ENCODE measurements around the gene TLN1.
A peak's percentile ranks its signal among the peaks of the same experiment; 100 is the strongest.

The TLN1 gene

DNA sequence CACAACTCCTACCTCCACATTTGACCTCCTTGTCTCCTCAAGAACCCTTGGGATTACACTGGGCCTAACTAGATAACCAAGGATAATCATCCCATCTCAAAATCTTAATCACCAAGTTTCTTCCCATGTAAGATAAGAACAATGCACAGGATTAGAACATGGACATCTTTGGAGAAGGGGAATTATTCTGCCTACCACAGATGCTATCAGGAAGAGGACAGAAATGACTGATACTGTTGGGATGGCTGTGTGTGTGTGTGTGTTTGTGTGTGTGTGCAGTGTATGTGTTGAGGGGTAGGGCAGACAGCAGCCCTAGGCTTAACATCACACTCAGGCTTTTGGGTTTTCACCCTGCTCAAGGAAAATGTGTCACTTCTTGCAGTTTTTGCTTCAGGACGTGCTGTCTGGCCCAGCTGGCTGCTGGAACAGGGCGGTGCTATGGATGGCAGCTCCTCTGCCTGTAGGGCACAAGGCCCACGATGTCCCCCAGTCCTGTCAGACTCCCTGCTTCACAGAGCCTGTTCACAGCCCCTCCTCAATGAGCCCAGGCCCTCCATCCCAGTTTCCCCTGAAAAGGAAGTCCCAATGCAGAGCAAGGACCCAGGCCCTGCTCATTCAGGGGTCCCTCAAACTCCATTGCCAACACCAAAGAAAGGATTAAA is 50.5 kb downstream of the TLN1 start:
- no peak for DNase-seq

GRCh38 chr9:35680331-35681105 is 51.5 kb downstream of the TLN1 start:
- DNase-seq = no peak

- no peak for DNase-seq
Measured at GRCh38 chr9:35679766-35680330, 52.1 kb downstream of the TLN1 start.

- no peak for DNase-seq
Measured at GRCh38 chr9:35679091-35679490, 52.9 kb downstream of the TLN1 start.

DNA sequence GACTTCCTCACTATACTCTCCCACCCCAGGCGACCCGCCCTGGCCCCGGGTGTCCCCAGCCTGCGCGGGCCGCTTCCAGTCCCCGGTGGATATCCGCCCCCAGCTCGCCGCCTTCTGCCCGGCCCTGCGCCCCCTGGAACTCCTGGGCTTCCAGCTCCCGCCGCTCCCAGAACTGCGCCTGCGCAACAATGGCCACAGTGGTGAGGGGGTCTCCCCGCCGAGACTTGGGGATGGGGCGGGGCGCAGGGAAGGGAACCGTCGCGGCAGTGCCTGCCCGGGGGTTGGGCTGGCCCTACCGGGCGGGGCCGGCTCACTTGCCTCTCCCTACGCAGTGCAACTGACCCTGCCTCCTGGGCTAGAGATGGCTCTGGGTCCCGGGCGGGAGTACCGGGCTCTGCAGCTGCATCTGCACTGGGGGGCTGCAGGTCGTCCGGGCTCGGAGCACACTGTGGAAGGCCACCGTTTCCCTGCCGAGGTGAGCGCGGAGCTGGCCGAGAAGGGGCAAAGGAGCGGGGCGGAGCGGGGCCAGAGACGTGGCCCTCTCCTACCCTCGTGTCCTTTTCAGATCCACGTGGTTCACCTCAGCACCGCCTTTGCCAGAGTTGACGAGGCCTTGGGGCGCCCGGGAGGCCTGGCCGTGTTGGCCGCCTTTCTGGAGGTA is 56.1 kb downstream of the TLN1 start:
- no peak for DNase-seq

DNA sequence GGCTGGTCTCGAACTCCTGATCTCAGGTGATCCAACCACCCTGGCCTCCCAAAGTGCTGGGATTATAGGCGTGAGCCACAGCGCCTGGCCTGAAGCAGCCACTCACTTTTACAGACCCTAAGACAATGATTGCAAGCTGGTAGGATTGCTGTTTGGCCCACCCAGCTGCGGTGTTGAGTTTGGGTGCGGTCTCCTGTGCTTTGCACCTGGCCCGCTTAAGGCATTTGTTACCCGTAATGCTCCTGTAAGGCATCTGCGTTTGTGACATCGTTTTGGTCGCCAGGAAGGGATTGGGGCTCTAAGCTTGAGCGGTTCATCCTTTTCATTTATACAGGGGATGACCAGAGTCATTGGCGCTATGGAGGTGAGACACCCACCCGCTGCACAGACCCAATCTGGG is 56.8 kb downstream of the TLN1 start:
- DNase-seq = no peak

GRCh38 chr9:35674025-35674361 is 58.0 kb downstream of the TLN1 start:
- no peak for DNase-seq

DNA sequence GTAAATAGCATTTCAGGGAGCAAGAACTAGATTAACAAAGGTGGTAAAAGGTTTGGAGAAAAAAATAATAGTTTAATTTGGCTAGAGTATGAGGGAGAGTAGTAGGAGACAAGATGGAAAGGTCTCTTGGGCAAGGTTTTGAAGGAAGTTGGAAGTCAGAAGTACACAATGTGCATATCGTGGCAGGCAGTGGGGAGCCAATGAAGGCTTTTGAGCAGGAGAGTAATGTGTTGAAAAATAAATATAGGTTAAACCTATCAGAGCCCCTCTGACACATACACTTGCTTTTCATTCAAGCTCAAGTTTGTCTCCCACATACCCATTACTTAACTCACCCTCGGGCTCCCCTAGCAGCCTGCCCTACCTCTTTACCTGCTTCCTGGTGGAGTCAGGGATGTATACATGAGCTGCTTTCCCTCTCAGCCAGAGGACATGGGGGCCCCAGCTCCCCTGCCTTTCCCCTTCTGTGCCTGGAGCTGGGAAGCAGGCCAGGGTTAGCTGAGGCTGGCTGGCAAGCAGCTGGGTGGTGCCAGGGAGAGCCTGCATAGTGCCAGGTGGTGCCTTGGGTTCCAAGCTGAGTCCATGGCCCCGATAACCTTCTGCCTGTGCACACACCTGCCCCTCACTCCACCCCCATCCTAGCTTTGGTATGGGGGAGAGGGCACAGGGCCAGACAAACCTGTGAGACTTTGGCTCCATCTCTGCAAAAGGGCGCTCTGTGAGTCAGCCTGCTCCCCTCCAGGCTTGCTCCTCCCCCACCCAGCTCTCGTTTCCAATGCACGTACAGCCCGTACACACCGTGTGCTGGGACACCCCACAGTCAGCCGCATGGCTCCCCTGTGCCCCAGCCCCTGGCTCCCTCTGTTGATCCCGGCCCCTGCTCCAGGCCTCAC is 58.6 kb downstream of the TLN1 start, which contains the start of gene CA9:
Gene CA9, plus strand, starts transcription at position 797 of the 893 bp plus-strand sequence. Its CDS starts 32 bp downstream, at position 829.
- DNase-seq = no peak

- DNase-seq = no peak
Measured at GRCh38 chr9:35669331-35670145, 62.5 kb downstream of the TLN1 start.

DNA sequence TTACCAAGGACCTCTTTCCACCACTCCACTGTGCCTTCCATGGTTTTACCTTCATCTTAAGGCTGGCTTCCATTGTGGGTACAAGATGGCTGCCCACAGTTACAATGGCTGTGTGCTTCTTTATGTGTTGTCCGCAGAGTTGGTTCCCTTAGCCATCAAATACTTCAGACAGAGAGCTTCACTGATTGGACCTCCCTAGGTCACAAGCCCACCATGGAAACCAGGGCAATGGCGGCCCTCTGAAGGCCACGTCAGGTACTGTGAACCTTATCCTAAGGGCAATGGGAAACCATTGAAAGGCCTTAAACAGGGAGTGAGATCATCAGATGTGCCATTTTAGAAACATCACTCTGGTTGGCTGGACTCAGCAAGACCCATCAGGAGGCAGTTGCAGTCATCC is 64.1 kb downstream of the TLN1 start:
- DNase-seq = no peak

DNA sequence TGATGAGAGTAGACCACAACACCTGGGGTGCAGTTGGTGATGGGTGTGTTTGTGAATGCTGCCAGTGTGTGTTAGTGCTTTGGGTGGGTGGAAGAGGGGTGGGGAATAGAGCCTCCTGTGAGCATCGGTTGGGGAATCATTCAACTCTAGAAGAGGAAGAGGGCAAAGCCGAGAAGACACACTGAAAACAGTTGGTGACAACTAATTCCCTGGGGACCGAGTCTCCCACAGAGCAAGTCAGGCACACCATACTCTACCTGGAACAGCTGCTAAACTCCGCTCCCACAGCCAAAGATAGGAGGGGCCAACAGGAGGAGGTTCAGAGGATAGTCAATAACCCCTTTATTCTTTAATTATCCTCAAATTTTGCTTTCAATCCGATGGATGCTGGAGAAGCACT is 65.4 kb downstream of the TLN1 start:
- DNase-seq = no peak

DNA sequence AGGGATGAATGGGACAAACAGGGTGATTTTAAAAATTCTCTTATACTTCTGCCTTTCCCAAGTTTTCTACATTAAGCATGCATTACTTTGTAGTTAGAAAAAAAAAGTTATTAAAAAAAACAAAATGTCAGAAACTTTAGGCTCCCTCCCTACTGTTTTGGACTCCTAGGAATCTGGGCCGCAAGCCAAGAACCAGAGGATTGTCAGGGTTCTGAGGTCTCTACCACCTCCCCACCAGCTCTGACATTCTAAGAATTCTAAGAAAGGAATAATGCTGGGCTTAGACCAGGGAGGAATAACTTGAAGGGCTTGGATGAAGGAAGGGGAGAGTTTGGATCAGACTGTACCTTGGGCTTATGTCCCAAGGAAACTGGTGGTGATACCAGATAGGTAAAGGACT is 66.0 kb downstream of the TLN1 start:
- no peak for DNase-seq

- DNase-seq = no peak
Measured at GRCh38 chr9:35665471-35665818, 66.5 kb downstream of the TLN1 start.

DNA sequence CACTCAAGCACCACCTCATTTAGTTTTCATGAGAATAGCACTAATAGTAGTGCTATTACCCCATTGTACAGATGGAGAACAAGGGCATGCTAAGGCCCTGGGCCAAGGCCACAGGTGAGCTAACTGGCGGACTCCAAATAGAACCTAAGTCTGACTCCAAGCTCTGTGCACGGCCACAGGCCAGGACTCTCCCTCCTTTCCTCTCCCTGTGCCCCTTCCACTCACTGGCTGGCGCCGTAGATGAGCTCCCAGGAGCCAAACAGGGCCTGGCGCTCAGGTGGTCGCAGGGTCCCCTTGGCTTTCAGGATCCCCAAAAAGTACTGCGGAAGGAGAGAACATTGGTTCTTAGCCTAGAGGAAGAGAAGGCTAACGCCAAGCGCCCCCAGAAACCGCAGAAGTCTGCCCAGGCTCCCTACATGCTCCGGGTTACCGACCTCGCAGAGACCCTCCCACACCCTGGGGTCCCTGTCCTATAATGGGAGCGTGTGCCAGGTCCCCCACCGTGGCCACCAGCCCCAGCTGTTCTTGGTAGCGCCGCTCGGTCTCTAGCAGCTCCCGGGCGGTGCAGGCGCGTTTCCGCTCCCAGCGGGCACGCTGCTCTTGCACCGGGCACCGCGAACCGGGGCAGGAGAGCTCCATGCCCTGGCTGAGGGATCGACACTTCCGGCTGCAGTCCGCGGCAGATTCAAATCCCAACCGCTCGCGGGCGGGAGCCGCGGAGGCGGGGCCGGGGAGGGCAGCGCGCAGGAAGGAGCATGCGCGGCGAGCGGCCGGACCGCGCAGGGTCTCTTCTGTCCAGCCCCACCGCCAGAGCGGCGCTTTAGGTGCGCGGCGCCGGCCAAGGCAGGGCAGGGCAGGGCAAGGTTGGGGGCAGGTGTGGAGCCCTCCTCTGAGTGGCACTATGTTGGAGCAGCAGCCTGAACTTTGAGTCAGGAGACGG is 67.2 kb downstream of the TLN1 start, which contains the start of gene ARHGEF39:
Gene ARHGEF39, minus strand, starts transcription at position 665 of the 940 bp plus-strand sequence. Its CDS starts 26 bp downstream, at position 639.
- DNase-seq = peak; percentile 89

DNA sequence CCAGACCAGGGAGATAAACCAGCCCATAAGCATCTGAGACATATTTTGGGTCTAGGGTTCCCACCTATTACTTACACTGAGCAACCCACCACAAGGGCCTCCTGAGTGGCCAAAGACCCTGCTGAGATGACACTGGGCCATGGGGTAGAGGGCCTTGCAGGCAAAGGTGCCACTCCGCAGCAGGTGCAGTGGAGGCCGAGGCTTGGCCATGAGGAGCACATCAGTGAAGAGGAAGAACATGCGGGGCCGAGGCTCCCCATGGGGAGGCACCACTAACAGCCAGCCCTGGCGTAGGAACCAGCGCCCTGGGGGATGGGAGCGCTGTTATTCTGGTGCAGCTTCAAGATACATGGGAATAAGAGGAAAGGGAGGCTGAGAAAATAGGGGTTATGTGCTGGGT is 69.6 kb downstream of the TLN1 start:
- DNase-seq = no peak

DNA sequence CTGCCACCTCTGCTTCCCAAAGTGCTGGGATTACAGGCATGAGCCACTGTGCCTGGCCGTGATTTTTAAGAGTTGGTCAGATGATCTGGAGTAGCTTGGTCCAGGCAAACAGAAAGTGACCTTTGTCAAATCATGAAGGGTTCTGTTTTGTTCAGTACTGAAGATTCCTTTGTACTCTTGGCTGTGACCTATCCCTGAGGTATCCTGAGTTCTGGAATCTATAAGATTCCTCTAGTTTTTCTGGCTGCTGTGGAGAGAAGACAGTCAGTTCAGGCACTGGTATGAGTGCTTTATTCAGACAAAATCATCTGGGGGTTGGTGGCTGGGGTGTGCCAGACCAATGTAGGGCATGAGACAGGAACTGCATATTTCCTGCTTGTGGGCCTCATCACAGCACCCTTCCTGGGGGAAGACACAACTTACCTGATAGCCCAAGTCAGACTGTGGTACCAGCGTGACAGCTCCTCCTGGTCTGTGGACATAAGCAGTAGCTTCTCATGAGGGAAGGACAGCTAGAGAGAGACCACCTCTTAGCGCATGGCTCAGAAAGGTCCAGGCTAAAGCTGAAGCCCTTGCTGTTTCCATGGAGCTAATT is 70.1 kb downstream of the TLN1 start:
- no peak for DNase-seq

- no peak for DNase-seq
Measured at GRCh38 chr9:35660966-35661415, 71.0 kb downstream of the TLN1 start.

DNA sequence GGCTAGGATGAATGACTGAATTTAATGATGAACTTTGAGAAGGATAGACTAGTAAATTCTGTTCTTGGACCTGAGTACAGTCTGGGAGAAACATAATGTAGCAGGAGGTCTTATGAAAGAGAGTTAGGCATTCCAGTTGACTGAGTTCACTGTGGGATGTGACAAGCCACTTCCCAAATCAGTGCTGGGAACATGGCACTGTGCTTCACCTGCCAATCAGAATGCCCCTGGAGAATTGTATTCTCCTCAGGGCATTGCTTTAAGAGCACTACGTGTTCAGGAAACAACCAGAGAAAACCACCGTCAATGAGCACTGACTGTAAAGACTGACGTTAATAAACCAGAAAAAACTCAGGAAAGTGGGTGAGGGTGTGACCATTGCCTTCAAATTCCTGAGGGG is 72.7 kb downstream of the TLN1 start:
- no peak for DNase-seq

DNA sequence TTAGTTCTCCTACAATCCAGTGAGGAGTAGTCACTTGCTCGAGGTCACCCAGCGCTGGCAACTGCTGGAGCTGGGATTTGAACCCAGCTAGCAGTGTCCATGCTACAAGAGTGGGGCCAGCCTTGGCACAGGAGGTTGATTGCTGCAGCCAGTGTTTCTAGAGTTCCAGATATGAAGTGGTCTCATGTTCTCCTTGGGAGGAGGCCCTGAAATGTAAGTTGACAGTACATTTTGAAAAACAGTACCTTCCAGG is 73.1 kb downstream of the TLN1 start:
- no peak for DNase-seq
